Left ventricle myocardium superior (tissue), 1 donor: Measurements from ENCODE around the gene RENBP. TPM values are rescaled to one million over a fixed set of nuclear protein-coding genes. Genes with fewer than 3 reads are reported as not detected.
"Not testable (repeated sequence)": the region's sequence is repeated elsewhere in the genome, so short reads cannot be mapped to it uniquely, and the experiment has no call there.

Source experiments
- ATAC-seq: fragments of 200-7000 bp; cut with Tn5 transposase; one replicate; pipeline ENCODE4 v1.9.1; 2020; ENCODE audit warnings: mild to moderate bottlenecking, moderate library complexity
- DNase-seq: peaks from one replicate; pipeline ENCODE4 v3.0.0-alpha.2; 2020
- intact Hi-C: fragments of 100-400 bp; cut with micrococcal nuclease; formaldehyde crosslinking; loops from one replicate; pipeline ENCODE4 v1.11.0; 2022
- long read RNA-seq: library from polyadenylated mRNA; unstranded; transcript quantifications from one replicate; pipeline ENCODE4 v2.0.0, GENCODE V29; 2021
- total RNA-seq: library from RNA; stranded (reverse); fragmentation: NEBNext Ultra II Directional; extraction: Animal tissue kit (Norgen Biotek cat#: 25700); gene quantifications from one replicate; pipeline ENCODE4 v1.2.1, GENCODE V29; 2021
- donor health status: DM: no; HTN: yes; CAD: no; lungs with severe emphysema.

The RENBP gene
- total RNA-seq = 8.9 TPM
- long read RNA-seq, partial matches to known transcripts = 1 of 1 reads
- long read RNA-seq, other reads (novel, unspliced or antisense) = 0 of 1 reads

DNA sequence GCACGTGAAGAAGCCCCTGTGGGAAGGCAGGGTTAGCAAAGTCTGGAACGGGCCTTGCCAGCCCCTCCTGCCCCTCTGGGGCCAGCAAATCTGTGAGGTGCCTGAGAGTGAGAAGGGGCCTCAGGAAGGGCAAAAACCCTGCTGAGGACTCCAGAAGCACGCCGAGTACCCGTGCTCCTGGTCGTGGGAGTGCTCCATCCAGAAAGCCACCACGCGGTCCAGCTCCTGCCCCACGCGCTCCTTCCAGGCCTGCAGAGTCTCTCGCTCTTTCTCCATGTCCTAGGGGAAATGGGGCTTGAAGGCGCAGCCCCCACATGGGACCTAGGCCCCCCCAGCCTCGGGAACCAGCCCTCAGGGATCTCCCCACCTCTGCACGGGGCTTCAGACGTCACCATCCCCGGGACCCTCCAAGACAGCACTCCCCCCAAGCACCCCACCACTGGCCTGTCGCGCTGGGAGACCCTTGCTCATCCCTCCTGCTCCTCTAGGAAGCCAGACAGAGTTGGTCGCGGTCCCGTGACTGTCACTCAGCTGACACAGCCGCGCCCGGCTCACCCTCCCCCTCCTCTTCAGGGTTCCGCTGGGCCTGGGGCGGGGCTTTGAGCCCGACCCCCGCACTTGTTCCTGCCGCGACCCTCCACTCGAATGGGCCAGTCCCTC is at the start of gene RENBP:
TSS of gene RENBP (minus strand) at position 504 of the 660 bp plus-strand sequence. CDS start at position 471, 33 bp downstream.
- peak; percentile 65 for ATAC-seq
- intact Hi-C loops = no loop called here

DNA sequence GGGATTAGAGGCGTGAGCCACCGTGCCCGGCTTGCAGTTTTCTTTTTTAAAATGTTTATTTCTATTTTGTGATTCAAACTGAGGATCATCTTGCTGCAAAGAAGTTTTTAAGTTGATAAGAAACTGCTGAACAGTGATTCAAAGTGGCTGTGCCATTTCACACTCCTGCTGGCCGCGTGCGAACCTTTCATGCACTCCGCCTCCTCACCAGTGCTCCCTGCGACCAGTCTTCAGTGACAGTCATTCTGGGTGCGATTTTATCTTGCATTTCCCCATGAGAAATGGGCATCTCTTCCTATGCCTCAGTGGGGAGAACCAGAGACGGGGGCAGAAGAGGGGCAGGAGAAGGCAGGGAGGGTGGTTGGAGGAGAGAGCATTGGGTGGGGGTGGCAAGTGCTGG is 49.5 kb upstream of the RENBP start:
- intact Hi-C loops = no loop called here
- ATAC-seq (no peak), DNase-seq (no peak)

More for the DNA sequence above, at the start of gene RENBP:
- peak; percentile 76 for DNase-seq

DNA sequence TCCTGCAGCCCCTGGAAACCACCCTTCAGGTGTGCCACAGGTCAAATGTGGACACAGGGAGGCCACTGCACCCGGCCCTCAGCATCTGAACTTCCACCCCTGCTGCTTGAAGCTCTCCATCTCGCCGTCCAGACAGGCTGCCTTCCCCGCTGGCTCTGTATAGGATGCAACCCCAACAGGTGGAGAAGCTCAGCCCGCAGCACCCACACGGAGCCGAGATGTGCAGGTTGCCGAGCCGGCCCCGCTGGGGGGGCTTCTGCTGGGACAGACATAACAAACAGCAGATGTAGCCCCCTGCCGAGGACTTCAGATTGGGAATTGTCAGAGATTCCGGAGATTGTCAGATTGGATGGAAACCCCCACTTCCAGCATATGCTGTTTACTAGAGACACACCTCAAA is 48.6 kb upstream of the RENBP start:
- ATAC-seq (no peak), DNase-seq (no peak)
- intact Hi-C loops = no loop called here

DNA sequence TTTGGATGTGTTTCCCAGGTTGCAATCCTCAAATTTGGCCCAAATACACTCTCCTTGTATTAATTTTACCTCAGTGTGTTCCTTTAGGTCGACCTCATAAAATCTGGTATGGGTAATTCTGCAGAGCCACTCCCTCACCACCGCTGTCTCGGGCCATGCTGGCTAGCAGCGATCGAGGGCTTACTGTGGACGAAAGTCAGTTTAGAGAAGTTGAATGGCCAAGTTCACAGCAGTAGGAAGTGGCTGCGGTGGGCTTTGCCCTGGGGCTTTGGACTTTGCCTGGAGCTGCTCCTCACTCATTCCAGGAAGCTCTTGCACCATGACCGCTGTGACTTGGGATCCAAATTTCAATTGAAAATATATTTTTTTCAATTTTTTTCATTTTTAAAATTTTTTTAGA is 47.7 kb upstream of the RENBP start:
- DNase-seq (no peak), ATAC-seq (no peak)
- intact Hi-C loops = no loop called here

DNA sequence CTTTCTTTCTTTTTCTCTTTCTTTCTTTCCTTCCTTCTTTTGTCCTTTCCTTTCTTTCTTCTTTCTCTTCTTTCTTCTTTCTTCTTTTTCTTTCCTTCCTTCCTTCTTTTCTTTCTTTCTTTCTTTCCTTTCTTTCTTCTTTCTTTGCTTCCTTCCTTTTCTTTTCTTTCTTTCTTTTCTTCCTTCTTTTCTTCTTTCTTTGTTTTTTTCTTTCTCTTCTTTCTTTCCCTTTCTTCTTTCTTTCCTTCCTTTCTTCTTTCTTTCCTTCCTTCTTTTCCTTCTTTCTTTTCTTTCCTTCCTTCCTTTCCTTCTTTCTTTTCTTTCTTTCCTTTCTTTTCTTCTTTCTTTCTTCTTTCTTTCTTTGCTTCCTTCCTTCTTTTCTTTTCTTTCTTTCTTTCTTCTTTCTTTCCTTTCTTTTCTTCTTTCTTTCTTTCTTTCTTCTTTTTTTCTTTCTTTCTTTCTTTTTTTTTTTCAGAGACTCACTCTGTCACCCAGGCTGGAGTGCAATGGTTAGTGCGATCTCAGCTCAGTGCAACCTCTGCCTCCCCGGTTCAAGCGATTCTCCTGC is 46.7 kb upstream of the RENBP start:
- intact Hi-C loops = no loop called here

DNA sequence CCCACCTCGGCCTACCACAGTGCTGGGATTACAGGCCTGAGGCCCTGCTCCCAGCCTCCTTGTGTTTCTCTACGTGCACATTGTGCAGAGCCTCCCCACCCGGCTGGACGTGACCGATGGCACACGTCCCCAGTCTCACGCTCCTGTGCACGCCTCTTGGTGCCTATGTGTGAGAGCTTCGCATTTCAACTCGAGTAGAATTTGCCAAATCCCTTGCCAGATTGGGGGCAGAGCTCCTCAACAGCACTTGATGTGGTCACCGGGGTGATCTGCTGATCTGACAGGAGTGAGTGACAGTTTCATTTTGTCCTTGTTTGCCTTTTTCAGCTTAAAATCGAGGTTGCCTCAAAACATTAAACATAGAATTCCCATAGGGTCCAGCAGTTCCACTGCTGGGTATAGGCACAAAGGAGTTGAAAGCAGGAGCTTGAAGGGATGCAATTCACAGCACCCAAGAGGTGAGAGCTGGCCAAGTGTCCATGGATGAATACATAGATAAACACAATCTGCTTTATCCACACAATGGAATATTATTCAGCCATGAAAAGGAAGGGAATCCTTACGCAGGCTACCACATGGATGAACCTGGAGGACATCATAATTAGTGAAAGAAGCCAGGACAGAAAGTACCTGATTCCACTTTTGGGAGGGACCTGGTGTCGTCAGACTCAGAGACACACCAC is 45.7 kb upstream of the RENBP start:
- ATAC-seq (no peak), DNase-seq (no peak)
- intact Hi-C loops = no loop called here

More for the DNA sequence above, 46.7 kb upstream of the RENBP start:
- DNase-seq (no peak), ATAC-seq (no peak)

DNA sequence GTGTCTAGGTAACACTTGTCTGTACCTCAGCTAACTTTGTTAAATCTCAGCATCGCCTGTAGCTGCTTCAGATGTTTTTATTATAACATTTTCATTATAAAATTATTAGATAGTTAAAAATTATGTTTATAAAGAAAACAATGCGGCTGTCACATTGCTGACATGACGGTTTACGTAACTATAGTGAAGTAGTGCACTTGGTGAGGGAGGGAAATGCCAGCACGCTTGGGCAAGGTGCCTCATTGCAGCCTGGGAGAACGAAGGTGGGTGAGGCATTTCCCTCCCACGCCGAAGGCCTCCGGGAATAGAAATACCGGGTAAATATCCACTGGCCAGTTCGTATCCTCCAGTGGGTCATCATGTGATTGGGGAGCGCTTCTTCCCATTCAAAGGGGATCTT is 44.0 kb upstream of the RENBP start:
- intact Hi-C loops = no loop called here
- ATAC-seq (no peak), DNase-seq (no peak)

DNA sequence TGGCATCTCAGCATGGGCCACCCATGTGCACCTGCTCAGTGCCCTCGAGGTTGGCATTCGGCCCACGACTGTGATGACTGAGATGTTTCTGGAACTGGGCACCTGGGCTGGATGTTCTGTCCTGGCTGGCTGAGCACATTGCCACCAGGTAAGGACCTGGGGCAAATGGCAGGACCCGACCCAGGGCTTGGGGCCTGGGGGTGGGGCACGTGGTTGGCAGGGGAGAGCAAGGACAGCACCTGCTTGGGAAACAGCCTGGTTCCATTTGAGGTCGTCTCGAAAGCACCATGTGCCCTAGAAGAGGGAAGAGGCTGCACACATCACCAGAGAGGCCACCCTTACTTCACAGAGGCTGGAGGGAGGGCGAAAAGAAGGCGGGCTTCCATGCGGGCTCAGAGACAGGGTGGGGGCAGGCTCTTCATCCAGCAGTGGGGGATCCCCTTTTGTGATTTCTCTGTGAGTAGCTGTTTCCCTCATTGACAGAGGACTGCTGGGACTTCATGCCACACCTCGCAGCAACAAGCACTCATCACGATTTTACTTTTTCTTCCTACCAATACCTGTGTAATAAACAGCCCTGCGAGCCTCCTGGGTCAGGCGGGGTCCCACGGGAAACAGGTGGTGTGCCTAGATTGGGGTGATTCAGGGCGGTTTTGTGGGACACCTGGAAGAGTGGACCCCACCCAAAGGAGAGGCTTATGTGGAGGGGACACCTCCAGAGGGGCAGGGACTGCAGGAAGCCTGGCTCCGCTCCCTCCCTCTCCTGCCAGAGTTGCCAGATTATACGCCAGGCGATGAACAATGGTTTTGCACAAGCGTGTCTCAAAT is 40.1 kb upstream of the RENBP start:
- intact Hi-C loops = no loop called here
- no peak for DNase-seq
- ATAC-seq = no peak

DNA sequence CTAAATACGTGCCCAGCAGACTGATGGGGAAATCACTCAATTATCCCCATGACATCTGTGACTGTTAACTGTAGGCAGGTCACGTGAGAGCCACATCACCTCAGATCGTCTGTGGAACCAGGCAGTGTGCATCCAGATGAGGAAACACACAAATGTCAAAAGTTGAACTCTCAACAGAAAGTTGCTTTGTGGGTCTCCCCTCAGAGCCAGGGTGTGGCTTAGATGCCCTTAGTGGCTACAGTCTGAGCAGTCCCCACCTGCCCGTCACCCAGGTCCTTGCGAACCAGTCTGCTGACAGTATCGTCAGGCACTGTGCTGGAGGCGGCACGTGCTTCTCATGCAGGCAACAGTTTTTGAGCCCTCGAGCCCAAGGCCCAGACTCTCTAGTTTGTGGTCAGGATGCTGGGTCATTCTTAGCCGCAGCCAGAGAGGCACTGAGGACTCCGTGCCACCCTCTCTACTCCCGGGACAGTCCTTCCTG is 38.9 kb upstream of the RENBP start:
- ATAC-seq (no peak), DNase-seq (no peak)
- intact Hi-C loops = no loop called here

DNA sequence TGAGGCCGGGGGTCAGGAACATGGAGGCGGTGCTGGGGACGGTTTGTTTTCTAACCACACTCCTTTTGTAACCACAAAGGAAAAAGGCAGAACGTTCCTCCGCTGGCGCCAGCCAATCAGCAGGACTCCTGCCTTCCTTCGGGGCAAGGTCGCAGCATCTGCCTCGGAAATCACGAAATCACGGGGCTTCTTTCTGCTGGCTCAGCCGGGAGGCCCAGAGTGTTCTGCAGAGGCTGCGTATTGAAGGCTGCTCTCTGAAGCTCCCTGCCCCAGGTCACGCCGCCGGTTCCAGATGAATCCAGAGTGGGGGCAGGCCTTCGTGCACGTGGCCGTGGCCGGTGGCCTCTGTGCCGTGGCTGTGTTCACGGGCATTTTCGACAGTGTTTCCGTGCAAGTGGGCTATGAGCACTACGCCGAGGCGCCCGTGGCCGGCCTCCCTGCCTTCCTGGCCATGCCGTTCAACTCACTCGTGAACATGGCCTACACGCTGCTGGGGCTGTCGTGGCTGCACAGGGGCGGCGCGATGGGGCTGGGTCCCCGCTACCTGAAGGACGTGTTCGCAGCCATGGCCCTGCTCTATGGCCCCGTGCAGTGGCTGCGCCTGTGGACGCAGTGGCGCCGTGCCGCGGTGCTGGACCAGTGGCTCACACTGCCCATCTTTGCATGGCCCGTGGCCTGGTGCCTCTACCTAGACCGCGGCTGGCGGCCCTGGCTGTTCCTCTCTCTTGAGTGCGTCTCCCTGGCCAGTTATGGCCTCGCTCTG is 37.5 kb upstream of the RENBP start:
- intact Hi-C loops = no loop called here
- DNase-seq (peak; percentile 57), ATAC-seq (peak; percentile 57)

DNA sequence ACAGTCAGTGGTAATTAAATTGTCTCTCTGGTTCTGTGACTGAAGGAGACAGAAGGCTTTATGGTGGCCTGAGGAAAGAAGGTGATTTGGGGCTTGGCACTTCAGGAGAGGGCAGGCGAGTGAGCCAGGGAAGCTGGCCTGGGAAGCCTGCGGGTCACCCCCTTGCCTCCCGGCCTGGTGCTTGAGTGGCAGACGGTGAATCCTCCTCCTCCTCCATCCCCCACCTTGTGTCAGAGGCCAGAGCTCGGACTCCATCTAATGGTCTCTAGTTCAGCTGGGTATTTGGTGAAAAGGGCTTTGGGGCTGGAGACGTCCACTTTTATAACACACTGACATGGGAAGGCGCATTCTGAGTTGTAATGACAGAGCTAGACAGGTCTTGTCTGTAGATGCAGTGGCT is 36.8 kb upstream of the RENBP start:
- no peak for ATAC-seq
- no peak for DNase-seq
- intact Hi-C loops = no loop called here

DNA sequence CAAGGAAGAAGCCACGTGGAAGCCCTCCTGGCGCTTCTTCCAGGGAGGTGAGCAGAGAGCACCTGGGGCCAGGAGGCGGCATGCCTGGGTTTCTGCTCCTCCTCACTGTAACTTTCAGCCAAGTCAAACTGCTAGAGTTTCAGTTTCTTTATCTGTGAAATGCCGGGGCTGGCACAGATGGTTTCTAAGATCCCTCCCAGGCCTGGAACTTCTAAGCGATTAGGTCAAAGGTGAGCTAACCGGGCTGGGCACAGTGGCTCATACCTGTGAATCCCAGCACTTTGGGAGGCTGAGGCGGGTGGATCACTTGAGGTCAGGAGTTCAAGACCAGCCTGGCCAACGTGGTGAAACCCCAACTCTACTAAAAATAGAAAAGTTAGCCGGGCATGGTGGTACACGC is 36.0 kb upstream of the RENBP start:
- DNase-seq, intact Hi-C loops, ATAC-seq: not testable (repeated sequence)

DNA sequence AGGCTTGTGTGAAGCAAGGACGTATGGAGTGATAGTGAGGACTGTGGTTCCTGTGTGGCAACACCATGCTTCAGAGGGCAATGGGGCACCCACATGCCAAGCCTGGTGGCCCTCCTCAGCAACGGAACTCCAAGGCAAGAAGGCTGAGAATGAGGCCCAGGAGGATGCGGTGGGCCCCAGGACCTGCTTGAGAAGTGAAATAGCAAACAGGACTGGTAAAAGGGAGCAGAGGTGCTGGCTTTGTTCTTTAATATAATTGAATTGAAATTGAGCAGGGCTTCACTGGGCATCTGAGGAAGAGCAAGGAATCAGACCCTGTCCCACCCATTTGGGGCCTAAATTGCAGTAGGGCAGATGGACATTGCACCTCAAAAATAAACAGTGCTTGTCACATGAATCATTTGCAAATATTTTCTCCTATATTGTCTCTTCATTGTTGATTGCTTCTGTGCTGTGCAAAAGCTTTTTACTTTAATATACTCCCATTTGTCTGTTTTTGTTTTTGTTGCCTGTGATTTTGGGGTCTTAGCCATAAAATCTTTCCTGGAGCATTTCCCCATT is 30.4 kb upstream of the RENBP start:
- ATAC-seq (no peak), DNase-seq (no peak)
- intact Hi-C loops = no loop called here

DNA sequence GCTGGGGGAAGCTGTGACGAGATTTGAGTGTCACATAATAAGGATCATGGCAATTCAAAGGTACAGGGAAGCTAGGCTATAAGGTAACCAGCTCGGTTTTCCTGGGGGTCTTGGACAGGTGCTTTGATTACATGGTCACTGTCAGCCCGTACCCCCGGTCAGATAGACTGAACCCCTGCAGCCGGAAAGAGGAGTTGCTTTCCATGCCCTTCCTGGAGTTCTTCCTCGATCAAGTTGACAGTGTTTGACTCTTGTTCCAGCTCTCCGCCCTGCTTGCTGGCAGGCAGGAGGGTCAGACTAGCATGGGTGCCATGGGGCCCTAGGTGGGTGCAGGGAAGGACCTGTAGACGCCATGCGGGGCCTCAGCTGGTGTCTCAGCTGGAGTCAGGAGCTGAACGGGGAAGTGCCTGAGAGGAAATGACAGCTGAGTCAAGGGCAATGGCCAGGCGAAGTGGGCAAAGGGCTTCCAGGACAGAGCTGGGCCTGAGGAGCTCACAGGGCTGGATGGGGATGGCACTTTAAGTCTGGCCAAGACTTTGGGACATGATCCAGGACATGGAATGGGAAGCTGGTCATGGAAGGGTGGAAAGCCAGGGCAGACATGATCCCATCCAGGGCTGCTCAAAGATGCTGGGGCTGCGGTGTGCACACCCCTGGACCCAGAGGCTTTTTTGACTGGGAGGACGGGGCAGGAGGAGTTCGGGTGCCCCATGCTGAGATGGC is 29.7 kb upstream of the RENBP start:
- ATAC-seq = no peak
- DNase-seq = no peak
- intact Hi-C loops = no loop called here

DNA sequence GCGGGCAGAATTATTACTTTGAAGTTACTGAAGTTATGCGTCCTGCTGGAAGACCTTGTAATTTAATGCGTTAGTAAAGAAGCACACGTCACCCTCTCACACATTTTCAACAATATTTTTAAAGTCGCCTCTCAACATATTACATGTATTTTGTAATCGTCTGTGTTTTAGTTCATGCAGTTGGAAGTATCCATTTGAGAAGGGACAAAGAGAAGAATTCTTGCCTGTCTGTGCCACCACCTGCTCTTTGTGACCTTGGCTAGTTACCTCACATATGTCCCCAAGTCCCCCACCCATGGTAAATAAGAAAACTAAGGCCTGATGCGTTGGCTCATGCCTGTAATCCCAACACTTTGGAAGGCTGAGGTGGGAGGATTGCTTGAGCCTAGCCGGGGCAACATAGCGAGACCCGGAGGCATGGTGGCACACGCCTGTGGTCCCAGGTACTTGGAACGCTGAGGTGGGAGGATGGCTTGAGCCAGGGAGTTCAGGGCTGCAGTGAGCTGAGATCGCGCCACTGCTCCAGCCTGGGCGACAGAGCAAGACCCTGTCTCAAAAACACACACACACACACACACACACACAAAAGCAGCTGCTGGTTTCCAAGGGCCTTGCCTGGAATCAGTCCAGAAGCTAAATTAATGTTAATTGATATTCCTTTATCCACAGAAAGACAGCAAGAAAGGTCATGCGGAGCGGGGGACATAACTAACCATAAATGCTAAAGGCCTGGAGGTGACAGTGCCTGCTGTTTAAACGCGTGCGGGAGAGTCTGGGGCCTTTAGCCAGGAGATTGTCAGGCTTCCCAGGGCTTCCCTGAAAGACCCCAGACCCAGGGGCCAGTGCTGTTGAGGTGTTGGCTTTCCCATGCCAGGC is 28.9 kb upstream of the RENBP start:
- DNase-seq = no peak
- ATAC-seq = no peak
- intact Hi-C loops = no loop called here

DNA sequence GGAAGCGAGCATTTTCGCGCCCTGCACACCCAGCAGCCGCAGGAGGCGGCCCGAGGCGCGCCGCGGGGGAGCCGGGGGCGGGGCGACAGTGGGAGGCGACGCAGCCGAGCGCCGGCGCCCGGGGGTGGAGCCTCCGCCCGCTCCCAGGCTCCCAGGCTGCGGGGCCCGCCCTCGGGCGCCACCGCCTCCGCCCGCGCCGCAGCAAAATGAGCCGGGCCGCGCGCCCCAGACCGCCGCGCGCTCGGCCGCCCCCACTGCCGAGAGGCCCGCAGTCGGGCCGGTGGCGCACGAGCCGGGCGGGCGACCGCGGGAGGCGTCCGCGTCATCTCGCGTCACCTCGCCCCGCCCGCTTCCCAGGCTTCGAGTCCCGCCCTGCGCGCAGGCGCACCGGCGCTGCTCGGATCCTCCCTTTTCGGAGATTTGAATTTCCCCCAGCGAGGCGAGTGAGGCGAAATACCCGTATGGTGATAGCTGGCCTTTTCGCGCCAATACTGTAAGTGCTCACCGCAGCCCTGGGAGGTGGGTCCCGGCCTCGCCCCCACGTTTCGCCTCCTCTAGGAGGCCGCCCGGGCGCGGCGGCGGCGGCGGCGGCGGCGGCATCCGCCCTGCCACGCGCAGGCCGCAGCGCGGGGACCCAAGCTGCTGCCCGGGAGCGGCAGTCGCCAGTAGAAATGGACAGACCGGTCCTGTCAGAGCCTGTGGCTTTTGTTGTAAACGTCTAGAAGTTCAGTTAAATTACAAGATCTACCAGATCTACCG is 28.1 kb upstream of the RENBP start, which contains the start of gene TMEM187:
TSS of gene TMEM187 (plus strand) at position 387 of the 759 bp plus-strand sequence. CDS start 9,309 bp downstream, outside the sequence.
- intact Hi-C loops = no loop called here
- ATAC-seq = peak; percentile 66
- peak; percentile 91 for DNase-seq
